Transverse colon (tissue), 4 donors: ENCODE data around the gene IKBKG. TPM values are rescaled to one million over a fixed set of nuclear protein-coding genes. Genes with fewer than 3 reads are reported as not detected.

Source experiments
- DNase-seq: peaks from one replicate; pipeline ENCODE4 v3.0.0-alpha.2; 2019
- H3K27ac ChIP-seq, 4 donors: fragments of 200-600 bp; sonication (generic); 2 replicates each; pipeline ENCODE4 v1.5.1; 2016 to 2018; ENCODE audit warnings: inconsistent platforms in 4 of 4
- H3K27me3 ChIP-seq: fragments of 200-600 bp; sonication (generic); 2 replicates; pipeline ENCODE4 v1.5.1; 2017; ENCODE audit warnings: inconsistent platforms
- H3K36me3 ChIP-seq, 4 donors: fragments of 200-600 bp; sonication (generic); 2 replicates each; pipeline ENCODE4 v1.5.1; 2017 to 2019; ENCODE audit warnings: inconsistent platforms in 4 of 4
- H3K4me1 ChIP-seq, 4 donors: fragments of 200-600 bp; sonication (generic); 2 replicates each; pipeline ENCODE4 v1.5.1; 2017 to 2020; ENCODE audit warnings: inconsistent platforms in 4 of 4
- H3K4me3 ChIP-seq, 4 donors: fragments of 200-600 bp; sonication (generic); 1 replicate in 1 of 4; 2 replicates in 3 of 4; pipeline versions ENCODE4 v1.5.1 to v1.6.1; 2017 to 2019; ENCODE audit warnings: inconsistent platforms in 4 of 4
- H3K9me3 ChIP-seq, 2 donors: fragments of 200-600 bp; sonication (generic); 2 replicates each; pipeline ENCODE4 v1.5.1; 2017 to 2019; ENCODE audit warnings: inconsistent platforms in 2 of 2
- EP300 ChIP-seq: sonication (generic); formaldehyde crosslinking; IDR thresholded peaks from one replicate; pipeline ENCODE4 v1.6.1; 2017; ENCODE audit warnings: antibody characterized with exemption, low read depth
- POLR2A ChIP-seq: fragments of 450-650 bp; IDR thresholded peaks from one replicate; pipeline ENCODE4 v1.6.1; 2016; ENCODE audit warnings: antibody characterized with exemption, mild to moderate bottlenecking, moderate library complexity
- POLR2AphosphoS5 ChIP-seq, 3 donors: sonication (generic); formaldehyde crosslinking; IDR thresholded peaks; one replicate each; pipeline ENCODE4 v1.6.1; 2016; ENCODE audit warnings: antibody characterized with exemption in 3 of 3
- WGBS, 2 donors: methylation state at CpG; one replicate each; pipeline ENCODE4 v1.1.5; 2018; ENCODE audit warnings: low coverage in 1 of 2; 5-methylcytosine and 5-hydroxymethylcytosine counted together
- in situ Hi-C, 4 donors: fragments of 200-750 bp; cut with MboI; loops; one replicate each; pipeline versions ENCODE4 v1.15.0 to v1.15.1; 2017; ENCODE audit warnings: low sequenced_read_pairs in 3 of 4, low pct_ligation_motif_present in 1 of 4, low pct_unique_long_range_greater_than_20kb in 1 of 4
- intact Hi-C: fragments of 100-400 bp; cut with DNase I; formaldehyde crosslinking; loops from one replicate; pipeline ENCODE4 v1.15.1; 2023; ENCODE audit warnings: low total_unique reads
- total RNA-seq, 4 donors: library from RNA; depleted of rRNA; stranded (reverse); fragments of >200 nt; gene quantifications; one replicate each; pipeline ENCODE4 v1.1.0, GENCODE V29; 2016
- TF ChIP-seq, protein P1 (sequence below), 5 experiments: fragments of 200-600 bp in 3 of 5; fragments of 450-650 bp in 2 of 5; sonication (generic) in 3 of 5; IDR thresholded peaks; 1 replicate in 2 of 5; 2 replicates in 3 of 5; pipeline ENCODE4 v1.5.1; 2016 to 2017; ENCODE audit warnings: antibody characterized with exemption in 5 of 5, inconsistent platforms in 3 of 5, mild to moderate bottlenecking in 2 of 5, moderate library complexity in 1 of 5

Gene IKBKG
- total RNA-seq, 4 donors from 2014 or later, result 12.2 to 61.1 (median 25.1) TPM

DNA sequence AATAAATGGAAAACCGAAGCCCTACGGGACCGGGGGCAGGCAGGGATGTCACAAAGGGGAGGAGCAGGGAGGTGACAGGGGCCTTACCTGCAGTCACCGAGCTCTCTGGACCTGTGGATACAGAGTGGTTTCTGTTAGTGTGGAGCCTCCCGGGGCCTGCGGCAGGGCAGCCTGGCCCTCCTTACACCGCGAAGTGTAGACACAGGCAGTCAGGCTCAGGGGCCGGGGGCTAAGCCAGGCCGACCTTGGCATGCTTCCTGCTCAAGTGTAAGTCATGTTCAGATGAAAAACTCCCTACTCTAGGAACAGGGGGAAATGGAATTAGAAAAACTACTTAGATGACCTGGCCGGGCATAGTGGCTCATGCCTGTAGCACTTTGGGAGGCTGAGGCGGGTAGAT lies 35.7 kb upstream of the IKBKG start:
- in situ Hi-C loops, result no loop called here
- H3K27ac ChIP-seq, result no peak overlapping the region
- WGBS, 2 donors, result 82% methylated on average over 12 of the region's 12 CpGs; no CpG with 5 or more reads in 1 of the 2 donors

DNA sequence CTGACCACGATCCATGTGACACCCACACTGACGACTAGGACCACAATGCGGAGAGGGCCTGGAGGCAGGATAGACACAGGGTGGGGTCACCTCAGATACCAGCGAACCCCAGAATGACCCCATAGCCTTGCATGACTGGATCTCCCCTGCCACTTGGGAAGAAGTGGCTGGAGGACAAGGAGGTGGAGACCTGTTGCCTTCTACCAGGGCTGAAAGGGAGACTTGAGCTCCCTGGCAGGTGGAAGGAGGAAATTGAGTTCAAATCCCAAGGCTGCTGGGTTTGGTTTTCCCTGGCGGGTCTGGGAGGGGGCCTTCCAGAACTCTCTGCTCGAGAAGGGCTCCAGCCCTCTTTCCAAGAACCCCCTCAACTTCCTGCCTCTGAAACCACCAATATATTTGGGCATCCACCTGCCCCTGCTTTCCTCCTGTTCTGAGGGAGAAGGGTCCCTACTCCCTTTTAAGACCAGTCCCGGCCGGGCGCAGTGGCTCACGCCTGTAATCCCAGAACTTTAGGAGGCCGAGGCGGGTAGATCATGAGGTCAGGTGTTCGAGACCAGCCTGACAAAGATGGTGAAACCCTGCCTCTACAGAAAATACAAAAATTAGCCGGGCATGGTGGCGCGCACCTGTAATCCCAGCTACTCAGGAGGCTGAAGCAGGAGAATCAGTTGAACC lies 34.4 kb upstream of the IKBKG start:
- Histone ChIP-seq H3K27me3 (no peaks in the 10 kb centered on the region), H3K27ac (no peak overlapping the region), H3K36me3 (no peaks in the 10 kb centered on the region), H3K4me3 (no peak overlapping the region), H3K9me3 (no peaks in the 10 kb centered on the region), H3K4me1 (peaks cover 5 to 21% (median 11%) of the 10 kb centered on the region in 4 donors)
- in situ Hi-C loops, result no loop called here
- no peak for TF ChIP-seq EP300
- TF ChIP-seq, protein P1, sequence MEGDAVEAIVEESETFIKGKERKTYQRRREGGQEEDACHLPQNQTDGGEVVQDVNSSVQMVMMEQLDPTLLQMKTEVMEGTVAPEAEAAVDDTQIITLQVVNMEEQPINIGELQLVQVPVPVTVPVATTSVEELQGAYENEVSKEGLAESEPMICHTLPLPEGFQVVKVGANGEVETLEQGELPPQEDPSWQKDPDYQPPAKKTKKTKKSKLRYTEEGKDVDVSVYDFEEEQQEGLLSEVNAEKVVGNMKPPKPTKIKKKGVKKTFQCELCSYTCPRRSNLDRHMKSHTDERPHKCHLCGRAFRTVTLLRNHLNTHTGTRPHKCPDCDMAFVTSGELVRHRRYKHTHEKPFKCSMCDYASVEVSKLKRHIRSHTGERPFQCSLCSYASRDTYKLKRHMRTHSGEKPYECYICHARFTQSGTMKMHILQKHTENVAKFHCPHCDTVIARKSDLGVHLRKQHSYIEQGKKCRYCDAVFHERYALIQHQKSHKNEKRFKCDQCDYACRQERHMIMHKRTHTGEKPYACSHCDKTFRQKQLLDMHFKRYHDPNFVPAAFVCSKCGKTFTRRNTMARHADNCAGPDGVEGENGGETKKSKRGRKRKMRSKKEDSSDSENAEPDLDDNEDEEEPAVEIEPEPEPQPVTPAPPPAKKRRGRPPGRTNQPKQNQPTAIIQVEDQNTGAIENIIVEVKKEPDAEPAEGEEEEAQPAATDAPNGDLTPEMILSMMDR (IDR thresholded peaks at IDR 0.05), result no peak
- TF ChIP-seq POLR2AphosphoS5 (IDR thresholded peaks at IDR 0.05), result no peak
- TF ChIP-seq POLR2A, result no peak
- intact Hi-C loops, result no loop called here
- DNase-seq, result no peak
- WGBS, 2 donors, result 89% methylated on average over 16 of the region's 16 CpGs; no CpG with 5 or more reads in 1 of the 2 donors

More for the DNA sequence above, 35.7 kb upstream of the IKBKG start:
- Histone ChIP-seq H3K4me3 (no peak overlapping the region), H3K27me3 (no peaks in the 10 kb centered on the region), H3K9me3 (no peaks in the 10 kb centered on the region), H3K36me3 (no peaks in the 10 kb centered on the region), H3K4me1 (peaks cover 0 to 8% (median 2%) of the 10 kb centered on the region in 4 donors)
- no peak for DNase-seq
- no peak for TF ChIP-seq POLR2A
- TF ChIP-seq, protein P1 (IDR thresholded peaks at IDR 0.05), result no peak
- no peak for TF ChIP-seq EP300
- TF ChIP-seq POLR2AphosphoS5 (IDR thresholded peaks at IDR 0.05), result no peak
- intact Hi-C loops, result no loop called here

DNA sequence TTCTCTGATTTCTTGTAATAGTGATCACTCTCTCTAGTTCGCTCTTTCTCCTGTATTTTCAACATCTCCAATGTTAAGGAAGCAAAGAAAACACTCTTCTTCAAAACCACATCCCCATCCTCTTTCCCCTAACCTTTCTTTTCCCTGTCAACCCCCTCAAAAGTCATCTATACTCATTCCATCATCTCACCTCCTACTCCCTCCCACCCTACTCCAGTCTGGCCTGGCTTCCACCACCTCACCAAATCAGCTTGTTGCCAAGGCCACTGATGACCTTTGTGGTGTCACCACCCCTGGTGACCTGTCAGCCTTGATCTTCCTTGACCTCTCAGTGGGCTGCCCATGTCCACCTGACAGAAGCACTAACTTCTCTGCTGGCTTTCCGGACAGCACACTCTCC lies 33.7 kb upstream of the IKBKG start:
- Histone ChIP-seq H3K4me3 (no peak overlapping the region), H3K27me3 (no peaks in the 10 kb centered on the region), H3K4me1 (peaks cover 5 to 24% (median 12%) of the 10 kb centered on the region in 4 donors), H3K36me3 (no peaks in the 10 kb centered on the region), H3K27ac (no peak overlapping the region), H3K9me3 (no peaks in the 10 kb centered on the region)
- no peak for DNase-seq
- in situ Hi-C loops, result no loop called here
- WGBS, 2 donors, result 91 to 100% methylated on average over 1 to 2 of the region's 2 CpGs
- TF ChIP-seq, protein P1 (IDR thresholded peaks at IDR 0.05), result no peak
- no peak for TF ChIP-seq EP300
- no peak for TF ChIP-seq POLR2A
- TF ChIP-seq POLR2AphosphoS5 (IDR thresholded peaks at IDR 0.05), result no peak
- intact Hi-C loops, result no loop called here

DNA sequence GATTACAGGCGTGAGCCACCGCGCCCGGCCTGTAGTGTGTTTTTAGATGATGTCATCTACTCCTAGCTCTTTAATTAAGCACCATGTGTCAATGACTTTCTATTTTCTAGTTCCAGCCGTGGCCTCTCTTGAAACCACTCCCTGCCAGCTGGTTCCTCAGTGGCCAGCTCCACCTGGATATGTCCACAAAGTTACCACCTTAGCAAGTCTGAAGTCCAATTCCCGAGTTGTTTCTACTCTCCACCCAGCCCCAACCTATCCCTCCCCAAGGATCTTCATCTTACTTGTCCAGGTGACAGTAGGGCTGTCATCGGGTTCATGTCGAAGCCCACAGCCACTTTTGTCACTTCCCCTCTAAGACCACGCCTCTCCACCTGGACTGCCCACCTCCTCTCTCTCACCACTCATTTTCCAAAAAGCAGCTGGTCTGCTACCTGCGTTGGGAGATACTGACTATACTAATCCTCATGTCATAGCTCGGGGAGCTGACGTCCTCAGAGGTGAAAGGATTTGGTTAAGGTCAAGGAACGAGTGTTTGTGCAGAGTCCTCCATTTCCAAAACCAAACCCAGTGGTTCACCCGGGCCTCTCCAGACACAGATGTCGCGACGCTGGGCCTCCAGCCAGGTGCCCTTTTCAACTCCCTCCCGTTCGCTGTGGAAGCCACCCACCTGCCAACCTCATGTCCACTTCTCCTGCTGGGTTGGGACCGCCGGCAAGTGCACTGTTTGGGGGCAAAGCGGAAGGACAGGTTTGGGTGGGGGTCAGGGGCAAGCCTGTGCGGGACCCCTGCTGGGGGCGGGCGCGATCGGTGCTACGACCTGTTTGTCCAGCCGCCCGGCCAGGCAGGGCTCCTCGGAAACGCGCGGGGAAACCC lies 32.1 kb upstream of the IKBKG start:
- 27 to 49% methylated on average over 3 to 22 of the region's 34 CpGs for WGBS, 2 donors
- peak overlapping the region; percentile 93 to 98 (median 96) for H3K27ac ChIP-seq
- peak overlapping the region; percentile 57 to 78 (median 62) for H3K4me3 ChIP-seq
- peaks cover 5 to 24% (median 12%) of the 10 kb centered on the region in 4 donors for H3K4me1 ChIP-seq
- TF ChIP-seq EP300 (no peak), POLR2AphosphoS5 (IDR thresholded peaks at IDR 0.05) (peak; percentile 32 to 75 (median 59)), POLR2A (peak; percentile 64)
- TF ChIP-seq, protein P1 (IDR thresholded peaks at IDR 0.05), result no peak
- no peaks in the 10 kb centered on the region for H3K9me3 ChIP-seq
- DNase-seq, result peak; percentile 63
- no peaks in the 10 kb centered on the region for H3K36me3 ChIP-seq
- intact Hi-C loops (no loop called here), in situ Hi-C loops (no loop called here)
- H3K27me3 ChIP-seq, result no peaks in the 10 kb centered on the region
